ENCODE results near the gene SLC7A9. TPM values are rescaled to one million over a fixed set of nuclear protein-coding genes. Genes with fewer than 3 reads are reported as not detected.
"Not testable (repeated sequence)": the region's sequence is repeated elsewhere in the genome, so short reads cannot be mapped to it uniquely, and the experiment has no call there.

Gene SLC7A9
- total RNA-seq, 2 experiments from 2014 or later = not detected

DNA sequence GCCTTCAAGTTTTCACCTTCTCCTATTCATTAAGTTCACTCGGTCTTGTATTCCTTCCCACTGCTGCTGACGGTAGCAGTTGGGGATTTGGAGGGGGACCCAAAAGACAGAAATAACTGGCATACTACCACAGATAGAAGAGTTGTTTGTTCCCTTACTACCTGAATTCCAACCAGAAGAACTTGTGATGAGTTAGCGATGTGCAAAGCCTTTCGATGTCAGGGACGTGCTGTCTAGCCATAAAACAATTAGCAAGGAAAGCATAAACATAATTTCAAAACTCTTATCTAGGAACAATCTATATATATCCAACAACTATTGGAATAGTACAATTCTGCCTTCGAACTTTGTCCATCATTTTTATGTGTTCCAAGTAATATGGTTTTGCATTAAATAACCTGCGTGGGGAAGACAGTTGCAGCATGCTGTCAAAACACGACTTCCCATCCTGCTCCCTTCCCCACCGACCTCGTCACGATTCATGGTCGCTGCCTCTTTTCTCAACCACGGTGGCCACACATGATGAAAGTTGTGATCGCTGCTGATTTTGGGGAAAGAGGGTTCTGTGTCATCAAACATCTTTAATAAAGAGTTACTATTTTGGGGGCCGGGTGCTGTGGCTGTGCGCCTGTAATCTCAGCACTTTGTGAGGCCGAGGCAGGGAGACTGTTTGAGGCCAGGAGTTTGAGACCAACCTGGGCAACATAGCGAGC lies 3.8 kb upstream of the SLC7A9 start:
- ChIA-PET POLR2A (no interaction called here), CTCF (no interaction called here)
- no peak overlapping the region for H3K27ac Mint-ChIP-seq
- DNase-seq = peak; percentile 22
- H3K4me3 Mint-ChIP-seq = no peak overlapping the region
- no peaks in the 10 kb centered on the region for H3K27me3 Mint-ChIP-seq
- no peaks in the 10 kb centered on the region for H3K9me3 Mint-ChIP-seq
- ATAC-seq = no peak
- H3K36me3 Mint-ChIP-seq (ENCODE audit: low read depth) = no peaks in the 10 kb centered on the region
- H3K4me1 Mint-ChIP-seq (ENCODE audit: low read depth) = no peaks in the 10 kb centered on the region
- intact Hi-C loops (cut with micrococcal nuclease) = no loop called here
- TF ChIP-seq, protein P1, sequence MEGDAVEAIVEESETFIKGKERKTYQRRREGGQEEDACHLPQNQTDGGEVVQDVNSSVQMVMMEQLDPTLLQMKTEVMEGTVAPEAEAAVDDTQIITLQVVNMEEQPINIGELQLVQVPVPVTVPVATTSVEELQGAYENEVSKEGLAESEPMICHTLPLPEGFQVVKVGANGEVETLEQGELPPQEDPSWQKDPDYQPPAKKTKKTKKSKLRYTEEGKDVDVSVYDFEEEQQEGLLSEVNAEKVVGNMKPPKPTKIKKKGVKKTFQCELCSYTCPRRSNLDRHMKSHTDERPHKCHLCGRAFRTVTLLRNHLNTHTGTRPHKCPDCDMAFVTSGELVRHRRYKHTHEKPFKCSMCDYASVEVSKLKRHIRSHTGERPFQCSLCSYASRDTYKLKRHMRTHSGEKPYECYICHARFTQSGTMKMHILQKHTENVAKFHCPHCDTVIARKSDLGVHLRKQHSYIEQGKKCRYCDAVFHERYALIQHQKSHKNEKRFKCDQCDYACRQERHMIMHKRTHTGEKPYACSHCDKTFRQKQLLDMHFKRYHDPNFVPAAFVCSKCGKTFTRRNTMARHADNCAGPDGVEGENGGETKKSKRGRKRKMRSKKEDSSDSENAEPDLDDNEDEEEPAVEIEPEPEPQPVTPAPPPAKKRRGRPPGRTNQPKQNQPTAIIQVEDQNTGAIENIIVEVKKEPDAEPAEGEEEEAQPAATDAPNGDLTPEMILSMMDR (IDR thresholded peaks at IDR 0.05) = no peak

DNA sequence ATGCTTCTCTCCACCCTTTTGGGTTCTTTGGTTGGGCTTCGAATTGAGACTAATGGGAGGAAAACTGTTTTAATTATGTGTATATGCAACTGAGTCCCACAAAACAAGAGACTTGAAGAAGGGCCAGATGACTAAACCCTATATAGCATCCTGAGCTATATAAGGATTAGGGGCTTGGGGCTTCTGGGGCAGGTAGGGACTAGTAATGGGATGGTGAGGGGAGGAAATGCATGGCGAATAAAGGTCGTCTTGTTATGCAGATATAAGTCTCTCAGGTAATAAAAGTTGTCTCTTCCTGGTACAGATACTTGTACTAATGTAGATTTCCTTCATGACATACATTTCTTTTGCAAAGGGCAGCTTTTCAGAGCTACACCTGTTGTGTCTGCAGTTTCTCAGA lies 2.8 kb upstream of the SLC7A9 start:
- no peaks in the 10 kb centered on the region for H3K9me3 Mint-ChIP-seq
- H3K36me3 Mint-ChIP-seq (ENCODE audit: low read depth) = no peaks in the 10 kb centered on the region

DNA sequence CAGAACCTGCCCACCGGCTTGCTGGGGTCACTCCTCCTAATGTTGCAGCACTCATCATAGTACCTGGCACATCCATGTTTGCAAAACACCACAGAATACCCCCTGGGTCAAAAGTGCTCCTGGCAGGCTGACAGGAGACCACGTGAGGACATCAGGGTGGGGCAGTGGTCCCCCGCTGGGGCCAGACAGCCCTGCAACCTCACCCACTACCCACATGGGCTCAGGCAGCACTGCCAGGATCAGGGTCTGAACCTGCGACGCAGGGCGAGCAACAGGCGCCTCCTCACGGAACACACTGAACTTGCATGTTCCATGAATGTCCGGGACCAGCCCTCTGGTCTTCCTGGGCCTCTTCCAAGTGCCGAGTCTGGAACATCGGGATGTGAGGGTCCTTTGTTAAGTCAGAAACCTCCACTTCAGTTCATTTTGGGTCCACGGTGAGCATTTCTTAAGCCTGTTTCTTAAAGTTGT lies 1.4 kb upstream of the SLC7A9 start:
- no peaks in the 10 kb centered on the region for H3K9me3 Mint-ChIP-seq
- H3K4me3 Mint-ChIP-seq = no peak overlapping the region

More for the DNA sequence above, 2.8 kb upstream of the SLC7A9 start:
- ChIA-PET CTCF (no interaction called here), POLR2A (no interaction called here)
- Mint-ChIP-seq H3K27ac (no peak overlapping the region), H3K4me3 (no peak overlapping the region), H3K4me1 (ENCODE audit: low read depth) (no peaks in the 10 kb centered on the region), H3K27me3 (no peaks in the 10 kb centered on the region)
- ATAC-seq (no peak), DNase-seq (no peak)
- TF ChIP-seq, protein P1 (IDR thresholded peaks at IDR 0.05) = no peak
- intact Hi-C loops (cut with micrococcal nuclease) = no loop called here

DNA sequence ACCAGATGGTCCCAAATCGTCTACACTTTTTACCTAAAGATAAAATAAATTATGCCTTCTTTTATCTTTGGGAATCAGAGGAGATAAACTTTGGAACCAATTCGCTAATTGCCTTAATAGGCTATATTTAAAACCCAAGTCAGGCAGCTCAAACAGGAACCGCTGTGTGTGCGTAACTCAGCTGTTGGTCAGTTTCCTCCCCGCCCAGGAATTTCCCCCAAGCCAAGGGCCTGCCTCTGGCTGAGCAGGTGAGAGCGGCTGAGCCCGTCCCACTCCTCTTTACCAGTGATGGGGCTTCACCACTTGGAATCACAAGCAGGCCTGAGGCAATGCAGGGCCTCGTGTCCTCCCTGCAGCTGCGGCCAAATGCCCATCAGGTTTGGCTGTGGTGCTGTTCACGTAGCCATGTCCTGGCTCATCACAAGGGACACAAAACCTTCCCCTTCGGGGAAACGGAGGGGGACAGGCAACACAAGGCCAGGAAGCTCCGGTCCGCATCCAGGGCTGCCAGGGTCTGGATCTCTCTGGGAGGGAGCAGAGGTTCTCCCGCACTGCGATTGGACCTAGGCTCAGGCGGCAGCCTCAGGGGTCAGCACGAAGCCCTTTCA lies 503 bp upstream of the SLC7A9 start:
- Mint-ChIP-seq H3K4me3 (no peak overlapping the region), H3K36me3 (ENCODE audit: low read depth) (no peaks in the 10 kb centered on the region), H3K9me3 (no peaks in the 10 kb centered on the region), H3K4me1 (ENCODE audit: low read depth) (no peaks in the 10 kb centered on the region), H3K27ac (no peak overlapping the region), H3K27me3 (no peaks in the 10 kb centered on the region)
- CTCF ChIA-PET = no interaction called here
- no peak for DNase-seq
- POLR2A ChIA-PET = interaction anchor here (0.6 kb wide), 1 partner anchor 45 kb away, joined by 3 read pairs; no protein-coding TSS in a partner anchor
- intact Hi-C loops (cut with micrococcal nuclease) = no loop called here
- TF ChIP-seq, protein P1 (IDR thresholded peaks at IDR 0.05) = no peak
- no peak for ATAC-seq

More for the DNA sequence above, 1.4 kb upstream of the SLC7A9 start:
- H3K36me3 Mint-ChIP-seq (ENCODE audit: low read depth) = no peaks in the 10 kb centered on the region
- intact Hi-C loops (cut with micrococcal nuclease) = no loop called here
- CTCF ChIA-PET = no interaction called here
- H3K27ac Mint-ChIP-seq = no peak overlapping the region
- H3K4me1 Mint-ChIP-seq (ENCODE audit: low read depth) = no peaks in the 10 kb centered on the region
- TF ChIP-seq, protein P1 (IDR thresholded peaks at IDR 0.05) = no peak
- POLR2A ChIA-PET = no interaction called here
- H3K27me3 Mint-ChIP-seq = no peaks in the 10 kb centered on the region
- ATAC-seq (no peak), DNase-seq (no peak)

DNA sequence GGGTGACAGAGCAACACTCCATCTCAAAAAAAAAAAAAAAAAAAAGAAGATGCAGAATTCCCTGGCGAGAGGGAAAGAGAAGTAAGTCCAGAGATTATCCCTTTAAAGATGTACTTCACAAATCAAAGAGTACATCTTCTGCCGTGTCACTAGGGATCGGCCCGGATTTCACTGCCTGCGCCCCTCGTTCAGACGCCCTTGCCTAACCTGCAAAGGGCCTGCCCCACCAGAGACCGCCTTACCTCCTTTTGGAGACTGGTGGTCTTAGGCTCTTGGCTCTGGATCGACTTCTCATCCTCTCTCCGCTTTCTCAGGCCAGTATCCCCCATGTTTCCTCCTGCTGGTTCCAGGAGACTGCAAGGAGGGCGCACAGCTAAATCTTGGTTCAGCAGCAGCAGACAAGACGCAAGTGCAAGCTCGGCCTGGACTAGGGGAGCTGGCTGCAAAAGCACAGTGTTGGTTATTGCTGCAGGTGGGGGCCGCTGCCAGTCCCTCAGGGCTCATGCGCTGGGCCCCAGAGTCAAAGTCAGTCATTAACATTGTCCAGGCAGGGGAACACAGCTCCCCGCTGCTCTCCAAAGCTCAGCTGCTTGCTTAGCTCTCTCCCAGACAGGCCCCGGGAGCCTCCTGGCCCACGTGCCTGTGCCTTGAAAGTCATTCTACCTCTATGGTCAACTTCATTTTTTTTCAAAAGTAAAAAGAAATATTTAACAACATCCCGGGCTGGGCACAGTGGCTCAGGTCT lies 1.2 kb downstream of the SLC7A9 start:
- TF ChIP-seq, protein P1 (IDR thresholded peaks at IDR 0.05) = no peak
- POLR2A ChIA-PET = no interaction called here
- Mint-ChIP-seq H3K36me3 (ENCODE audit: low read depth) (no peaks in the 10 kb centered on the region), H3K27ac (no peak overlapping the region), H3K4me3 (no peak overlapping the region), H3K4me1 (ENCODE audit: low read depth) (no peaks in the 10 kb centered on the region), H3K27me3 (no peaks in the 10 kb centered on the region), H3K9me3 (no peaks in the 10 kb centered on the region)
- no peak for ATAC-seq
- intact Hi-C loops (cut with micrococcal nuclease) = no loop called here
- CTCF ChIA-PET = no interaction called here
- DNase-seq = no peak

DNA sequence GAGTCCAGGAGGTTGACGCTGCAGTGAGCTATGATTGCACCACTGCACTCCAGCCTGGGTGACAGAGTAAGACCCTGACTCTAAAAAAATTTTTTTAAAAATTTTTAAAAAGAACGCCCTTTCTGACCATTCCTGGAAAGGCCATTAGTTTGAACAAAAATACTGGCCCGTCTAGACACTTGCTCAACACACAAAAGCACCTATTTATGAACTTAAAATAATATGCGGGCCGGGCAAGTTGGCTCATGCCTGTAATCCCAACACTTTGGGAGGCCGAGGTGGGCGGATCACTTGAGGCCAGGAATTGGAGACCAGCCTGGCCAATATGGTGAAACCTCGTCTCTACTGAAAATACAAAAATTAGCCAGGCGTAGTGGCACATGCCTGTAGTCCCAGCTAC lies 2.1 kb downstream of the SLC7A9 start:
- H3K4me3 Mint-ChIP-seq; CTCF ChIA-PET; H3K27ac Mint-ChIP-seq; intact Hi-C loops (cut with micrococcal nuclease); DNase-seq; H3K27me3 Mint-ChIP-seq; POLR2A ChIA-PET; H3K36me3 Mint-ChIP-seq (ENCODE audit: low read depth); H3K9me3 Mint-ChIP-seq; ATAC-seq; H3K4me1 Mint-ChIP-seq (ENCODE audit: low read depth): not testable (repeated sequence)
